Fibroblast of lung (primary cell): ENCODE measurements around the gene ID2. TPM values are rescaled to one million over a fixed set of nuclear protein-coding genes. Genes with fewer than 3 reads are reported as not detected.

ENCODE experiments used
- DNase-seq, 2 donors: peaks; one replicate each; pipeline versions ENCODE4 v3.0.0 to v3.0.0-alpha.2; 2010; ENCODE audit warnings: low read depth in 2 of 2
- H2AFZ ChIP-seq: 2 replicates; pipeline ENCODE4 v1.5.1; 2012; ENCODE audit warnings: low read length, control low read depth, inconsistent platforms
- H3K27ac ChIP-seq: 2 replicates; pipeline ENCODE4 v1.5.1; 2011; ENCODE audit warnings: low read length, control low read depth; ENCODE audit not compliant: insufficient read depth
- H3K27me3 ChIP-seq: 2 replicates; pipeline ENCODE4 v1.5.1; 2011; ENCODE audit warnings: mild to moderate bottlenecking, low read length; ENCODE audit not compliant: control insufficient read depth, insufficient read depth
- H3K36me3 ChIP-seq: 2 replicates; pipeline ENCODE4 v1.5.1; 2011; ENCODE audit warnings: low read length; ENCODE audit not compliant: control insufficient read depth, insufficient read depth
- H3K4me1 ChIP-seq: 2 replicates; pipeline ENCODE4 v1.5.1; 2011; ENCODE audit warnings: low read length; ENCODE audit not compliant: control insufficient read depth, insufficient read depth; ENCODE audit errors: extremely low read depth
- H3K4me2 ChIP-seq: 2 replicates; pipeline ENCODE4 v1.5.1; 2011; ENCODE audit warnings: low read length, control low read depth; ENCODE audit not compliant: insufficient read depth; ENCODE audit errors: extremely low read depth
- H3K4me3 ChIP-seq, 4 experiments: fragments of 200-600 bp in 1 of 4; sonication (generic) in 1 of 4; replicated peaks in 1 of 4; 2 replicates each; pipeline ENCODE4 v1.5.1; 2011 to 2016; ENCODE audit warnings: low read length in 4 of 4, low read depth in 3 of 4, mild to moderate bottlenecking in 3 of 4, control low read depth in 2 of 4, inconsistent platforms in 1 of 4, mixed read lengths in 1 of 4; ENCODE audit not compliant: insufficient read depth in 1 of 4; ENCODE audit errors: control extremely low read depth in 1 of 4
- H3K79me2 ChIP-seq: 2 replicates; pipeline ENCODE4 v1.5.1; 2012; ENCODE audit warnings: mild to moderate bottlenecking, low read length, inconsistent platforms; ENCODE audit not compliant: control insufficient read depth, insufficient read depth
- H3K9ac ChIP-seq: 2 replicates; pipeline ENCODE4 v1.5.1; 2011; ENCODE audit warnings: mild to moderate bottlenecking, low read length, control low read depth; ENCODE audit not compliant: insufficient read depth
- H3K9me3 ChIP-seq: 2 replicates; pipeline ENCODE4 v1.5.1; 2012; ENCODE audit warnings: low read depth, low read length; ENCODE audit not compliant: control insufficient read depth, insufficient read depth
- H4K20me1 ChIP-seq: 2 replicates; pipeline ENCODE4 v1.5.1; 2011; ENCODE audit warnings: low read length; ENCODE audit not compliant: control insufficient read depth, insufficient read depth; ENCODE audit errors: extremely low read depth
- EZH2 ChIP-seq: IDR thresholded peaks from 2 replicates; pipeline ENCODE4 v1.5.1; 2012; ENCODE audit warnings: low read length, control low read depth, mild to moderate bottlenecking; ENCODE audit errors: missing control alignments
- polyA plus RNA-seq, 2 donors: library from polyadenylated mRNA; depleted of rRNA in 1 of 2; stranded (reverse) in 1 of 2; unstranded in 1 of 2; fragments of >200 nt; gene quantifications; 2 replicates each; pipeline ENCODE4 v1.2.1, GENCODE V29; 2011 to 2012; ENCODE audit warnings: missing spikeins in 1 of 2
- total RNA-seq: library from RNA; depleted of rRNA; stranded (reverse); fragments of >200 nt; gene quantifications from 2 replicates; pipeline ENCODE4 v1.2.1, GENCODE V29; 2014
- TF ChIP-seq, protein P1 (sequence below), 2 donors: IDR thresholded peaks in 1 of 2; conservative IDR thresholded peaks in 1 of 2; 1 replicate in 1 of 2; 2 replicates in 1 of 2; pipeline ENCODE4 v1.5.1; 2011 to 2012; ENCODE audit warnings: low read length in 2 of 2, control low read depth in 1 of 2, inconsistent platforms in 1 of 2, low read depth in 1 of 2, mild to moderate bottlenecking in 1 of 2

The ID2 gene
- total and polyA plus RNA-seq, 2 donors (not counting 1 experiment from before 2014, with no cell fraction given) = 23.1 to 66.6 TPM

DNA sequence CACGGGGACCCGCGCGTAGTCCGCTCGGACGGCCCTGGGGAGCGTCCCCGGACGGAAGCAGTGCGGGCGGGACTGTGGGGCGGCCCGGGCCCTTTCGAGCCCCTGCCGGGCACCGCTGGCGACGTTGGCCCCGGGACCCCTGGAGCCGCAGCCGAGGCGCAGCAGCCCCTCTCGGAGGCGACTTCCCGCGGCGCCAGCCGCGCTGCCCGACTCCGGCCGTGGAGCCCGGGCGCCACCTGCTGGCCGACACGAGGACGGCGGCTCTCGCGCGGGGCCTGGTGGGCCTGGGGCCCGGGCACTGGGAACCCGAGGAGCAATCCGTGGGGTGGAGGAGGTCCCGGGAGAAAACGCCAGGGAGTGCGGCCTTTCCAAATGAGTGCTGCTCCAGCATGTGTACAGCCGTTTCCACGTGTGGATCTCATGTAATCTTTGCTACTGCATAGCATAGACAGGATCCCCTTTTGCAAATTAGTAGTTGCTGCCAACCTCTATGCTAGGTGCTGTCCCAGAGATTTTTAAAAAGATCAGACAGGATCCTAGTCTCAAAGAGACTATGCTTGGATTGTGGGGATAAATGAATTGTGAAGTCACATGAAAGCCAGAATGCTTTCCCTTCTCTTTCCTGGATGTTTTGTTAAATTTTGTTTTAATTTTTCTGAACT lies 4.0 kb downstream of the ID2 start:
- TF ChIP-seq EZH2 = no peak
- TF ChIP-seq, protein P1, sequence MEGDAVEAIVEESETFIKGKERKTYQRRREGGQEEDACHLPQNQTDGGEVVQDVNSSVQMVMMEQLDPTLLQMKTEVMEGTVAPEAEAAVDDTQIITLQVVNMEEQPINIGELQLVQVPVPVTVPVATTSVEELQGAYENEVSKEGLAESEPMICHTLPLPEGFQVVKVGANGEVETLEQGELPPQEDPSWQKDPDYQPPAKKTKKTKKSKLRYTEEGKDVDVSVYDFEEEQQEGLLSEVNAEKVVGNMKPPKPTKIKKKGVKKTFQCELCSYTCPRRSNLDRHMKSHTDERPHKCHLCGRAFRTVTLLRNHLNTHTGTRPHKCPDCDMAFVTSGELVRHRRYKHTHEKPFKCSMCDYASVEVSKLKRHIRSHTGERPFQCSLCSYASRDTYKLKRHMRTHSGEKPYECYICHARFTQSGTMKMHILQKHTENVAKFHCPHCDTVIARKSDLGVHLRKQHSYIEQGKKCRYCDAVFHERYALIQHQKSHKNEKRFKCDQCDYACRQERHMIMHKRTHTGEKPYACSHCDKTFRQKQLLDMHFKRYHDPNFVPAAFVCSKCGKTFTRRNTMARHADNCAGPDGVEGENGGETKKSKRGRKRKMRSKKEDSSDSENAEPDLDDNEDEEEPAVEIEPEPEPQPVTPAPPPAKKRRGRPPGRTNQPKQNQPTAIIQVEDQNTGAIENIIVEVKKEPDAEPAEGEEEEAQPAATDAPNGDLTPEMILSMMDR (conservative IDR thresholded peaks at IDR 0.05 in 1 of 2, IDR thresholded peaks at IDR 0.05 in 1 of 2; ENCODE audit: low read depth in 1 of 2, low read length in 2 of 2) = peak; percentile 58 to 89
- no peaks in the 10 kb centered on the region for H3K9me3 ChIP-seq
- DNase-seq = peak; percentile 24 to 35
- no peaks in the 10 kb centered on the region for H4K20me1 ChIP-seq
- peak overlapping the region; percentile 51 for H3K9ac ChIP-seq
- H3K36me3 ChIP-seq = no peaks in the 10 kb centered on the region
- H3K4me1 ChIP-seq = no peaks in the 10 kb centered on the region
- H3K27ac ChIP-seq = no peak overlapping the region
- H3K4me3 ChIP-seq = peak overlapping the region in 3 of 4 experiments; percentile 54 to 95 (median 60)
- H3K4me2 ChIP-seq = peak overlapping the region; percentile 88
- H2AFZ ChIP-seq = no peak overlapping the region
- H3K79me2 ChIP-seq = peaks cover 19% of the 10 kb centered on the region
- no peaks in the 10 kb centered on the region for H3K27me3 ChIP-seq

- Histone ChIP-seq H3K27me3 (no peaks in the 10 kb centered on the region), H3K9ac (no peak overlapping the region), H3K4me1 (no peaks in the 10 kb centered on the region), H3K79me2 (no peaks in the 10 kb centered on the region), H3K9me3 (no peaks in the 10 kb centered on the region), H2AFZ (no peak overlapping the region), H3K36me3 (no peaks in the 10 kb centered on the region), H3K4me2 (no peak overlapping the region), H4K20me1 (no peaks in the 10 kb centered on the region), H3K27ac (no peak overlapping the region), H3K4me3 (no peak overlapping the region)
- no peak for DNase-seq
- no peak for TF ChIP-seq EZH2
- TF ChIP-seq, protein P1 (conservative IDR thresholded peaks at IDR 0.05 in 1 of 2, IDR thresholded peaks at IDR 0.05 in 1 of 2; ENCODE audit: low read depth in 1 of 2, low read length in 2 of 2) = no peak
Measured at GRCh38 chr2:8691859-8692437, 10.1 kb downstream of the ID2 start.

GRCh38 chr2:8692783-8693156 lies 10.9 kb downstream of the ID2 start:
- no peak for TF ChIP-seq EZH2
- TF ChIP-seq, protein P1 (conservative IDR thresholded peaks at IDR 0.05 in 1 of 2, IDR thresholded peaks at IDR 0.05 in 1 of 2; ENCODE audit: low read depth in 1 of 2, low read length in 2 of 2) = no peak
- Histone ChIP-seq H4K20me1 (no peaks in the 10 kb centered on the region), H2AFZ (no peak overlapping the region), H3K4me2 (no peak overlapping the region), H3K27me3 (no peaks in the 10 kb centered on the region), H3K36me3 (no peaks in the 10 kb centered on the region), H3K4me1 (no peaks in the 10 kb centered on the region), H3K9me3 (no peaks in the 10 kb centered on the region), H3K27ac (no peak overlapping the region), H3K79me2 (no peaks in the 10 kb centered on the region), H3K9ac (no peak overlapping the region), H3K4me3 (no peak overlapping the region)
- no peak for DNase-seq
